HG02759 (cell line): Measurements from ENCODE around the gene FCN3.
A peak's percentile ranks its signal among the peaks of the same experiment; 100 is the strongest.

ENCODE experiments used
- ATAC-seq: cut with Tn5 transposase; IDR thresholded peaks from one replicate; pipeline ENCODE4 v1.9.1; 2021; ENCODE audit warnings: mild to moderate bottlenecking, moderate library complexity; ENCODE audit not compliant: unreplicated experiment

Gene FCN3

DNA sequence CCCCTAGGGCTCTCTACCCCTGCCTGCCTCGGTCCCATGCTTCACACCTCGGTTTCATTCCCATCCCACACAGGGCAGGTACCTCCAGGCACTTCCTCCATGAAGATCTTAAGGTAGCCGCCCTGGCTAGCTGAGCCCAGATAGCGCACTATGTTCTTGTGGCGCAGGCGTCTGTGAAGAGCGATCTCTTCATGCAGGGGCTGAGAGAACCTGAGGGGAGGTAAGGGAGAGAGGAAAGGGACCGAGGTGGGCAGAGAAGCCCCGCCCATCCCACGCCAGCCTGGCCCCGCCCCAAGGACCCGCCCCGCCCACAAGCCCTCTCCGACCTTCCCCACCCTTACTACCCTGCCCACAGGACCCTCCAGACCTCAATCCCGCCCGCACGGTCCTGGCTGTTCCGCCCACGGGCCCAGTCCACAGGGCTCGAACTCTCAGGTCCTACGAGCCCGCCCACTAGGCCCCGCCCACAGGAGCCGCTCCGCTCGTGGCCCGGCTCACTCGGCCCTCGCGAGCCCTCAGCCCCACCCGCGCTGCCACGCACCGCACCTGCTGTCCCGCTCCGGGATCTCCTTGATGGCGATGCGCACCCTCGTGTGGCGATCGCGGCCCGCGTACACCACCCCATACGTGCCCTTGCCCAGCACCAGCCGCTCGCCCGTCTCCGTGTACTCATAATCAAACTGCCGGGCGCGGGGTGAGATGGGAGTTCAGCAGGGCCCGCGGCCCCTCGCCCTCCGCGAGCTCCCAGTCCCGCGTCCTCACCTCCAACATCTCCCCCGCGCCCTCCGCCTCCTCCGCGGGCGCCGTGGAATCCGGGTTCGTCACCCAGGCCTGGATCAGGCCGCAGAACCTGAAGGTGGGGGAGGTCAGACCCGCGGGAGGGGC, 14.2 kb downstream of the FCN3 start:
- ATAC-seq: no peak

DNA sequence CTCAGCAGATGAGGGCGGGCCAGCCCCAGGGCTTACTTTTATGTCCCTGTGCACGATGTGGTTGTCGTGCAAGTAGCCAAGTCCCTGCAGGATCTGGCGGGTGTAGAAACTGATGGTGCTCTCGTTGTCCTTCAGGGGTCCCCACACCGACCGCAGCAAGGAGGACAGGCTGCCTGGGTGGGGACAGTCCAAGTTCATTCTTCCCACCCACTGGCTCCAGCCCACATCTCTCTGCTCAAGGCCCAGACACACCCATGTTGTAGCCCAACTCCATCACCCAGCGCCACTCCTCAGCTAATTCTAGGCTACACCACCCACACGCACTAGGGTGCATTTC, 14.8 kb downstream of the FCN3 start:
- no peak for ATAC-seq

DNA sequence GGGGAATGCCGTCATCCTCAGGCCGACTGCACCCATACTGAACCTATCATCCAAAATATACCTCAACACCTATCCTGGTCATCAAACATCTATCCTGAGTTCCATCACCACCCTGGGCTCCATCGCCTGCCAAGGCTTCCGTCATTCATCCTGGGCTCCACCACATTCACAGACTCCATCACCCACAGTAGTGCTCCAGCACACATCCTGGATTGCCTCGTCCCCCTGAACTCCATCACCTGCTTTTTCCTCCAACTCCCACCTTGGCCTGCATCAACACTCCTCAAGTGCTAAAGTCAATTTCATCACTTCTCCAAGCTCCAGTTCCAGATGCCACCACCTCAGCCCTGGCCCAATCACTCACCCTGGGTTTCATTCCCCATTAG, 15.7 kb downstream of the FCN3 start:
- ATAC-seq: no peak

DNA sequence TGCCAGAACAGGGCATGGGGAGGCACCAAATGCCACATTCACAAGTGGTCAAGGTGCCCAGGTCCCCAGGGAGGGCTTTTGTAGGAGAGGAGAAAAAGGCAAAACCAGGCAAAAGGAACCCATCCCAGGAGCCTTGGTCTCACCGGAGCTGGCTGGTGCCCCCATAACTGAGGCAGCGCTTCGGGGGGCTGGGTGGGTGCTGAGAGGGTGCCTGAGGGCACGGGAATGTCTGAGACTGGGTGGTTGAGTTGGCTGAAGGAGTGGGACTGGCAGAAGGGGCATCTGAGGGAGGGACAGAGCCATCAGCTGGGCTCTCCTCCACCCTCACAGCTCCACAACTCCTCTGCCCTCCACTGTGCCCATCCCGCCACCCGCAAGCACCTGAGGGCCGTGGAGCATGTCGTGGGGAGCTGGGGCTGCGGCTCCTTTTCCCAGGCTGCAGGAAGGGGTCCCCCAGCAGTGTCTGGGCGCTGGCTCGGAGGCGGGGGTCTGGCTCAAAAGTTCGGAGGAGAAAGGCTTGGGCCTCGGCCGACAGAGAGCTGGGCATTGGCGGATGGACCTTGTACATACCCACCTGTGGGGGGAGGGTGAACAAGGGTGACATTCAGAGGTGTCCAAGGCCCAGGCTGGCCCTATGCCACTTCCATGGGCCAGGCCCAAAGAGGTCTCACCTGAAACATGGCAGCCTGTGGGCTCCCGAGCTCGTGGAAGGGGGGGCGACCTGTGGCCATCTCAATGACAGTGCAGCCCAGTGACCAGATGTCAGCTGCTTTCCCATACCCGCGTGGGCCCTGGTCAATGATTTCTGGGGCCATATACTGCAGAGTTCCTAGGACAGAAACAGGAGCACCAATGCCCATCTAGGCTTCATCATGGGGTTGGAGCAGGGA, 16.3 kb downstream of the FCN3 start:
- no peak for ATAC-seq

DNA sequence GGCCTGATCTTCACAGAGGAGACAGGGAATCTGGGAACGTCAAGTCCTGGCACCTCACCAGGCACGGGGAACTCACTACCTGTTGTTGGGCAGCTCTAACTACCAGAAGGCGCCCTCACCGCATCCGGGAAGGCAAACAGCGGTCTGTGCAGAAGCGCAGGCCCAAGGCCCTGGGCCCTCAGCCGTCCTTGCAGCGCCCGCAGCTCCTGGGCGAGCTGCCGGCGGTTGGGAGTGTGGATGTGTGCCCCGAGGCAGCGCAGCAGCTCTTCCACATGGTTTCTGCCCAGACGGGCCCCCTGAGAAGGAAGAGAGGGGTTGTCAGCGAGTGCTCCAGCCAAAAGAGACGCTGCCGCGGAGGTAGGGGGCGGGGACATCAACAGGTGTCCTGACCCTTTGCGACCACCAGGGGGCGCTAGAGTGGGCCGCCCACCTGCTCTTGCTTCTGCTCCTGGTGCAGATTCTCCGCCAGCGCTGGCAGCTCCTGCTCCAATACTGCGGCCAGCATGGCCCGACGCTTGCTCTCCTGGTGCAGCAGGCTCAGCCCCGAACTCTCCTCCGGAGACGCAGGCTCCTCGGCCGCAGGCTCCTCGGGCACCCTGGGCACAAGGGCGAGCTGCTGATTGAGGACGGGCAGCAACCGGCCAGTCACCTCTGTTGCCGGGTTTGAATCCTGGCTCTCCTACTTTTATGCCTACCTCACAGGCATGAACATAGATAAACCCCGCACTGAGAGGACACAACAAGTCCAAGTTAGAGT, 17.2 kb downstream of the FCN3 start:
- ATAC-seq: no peak

DNA sequence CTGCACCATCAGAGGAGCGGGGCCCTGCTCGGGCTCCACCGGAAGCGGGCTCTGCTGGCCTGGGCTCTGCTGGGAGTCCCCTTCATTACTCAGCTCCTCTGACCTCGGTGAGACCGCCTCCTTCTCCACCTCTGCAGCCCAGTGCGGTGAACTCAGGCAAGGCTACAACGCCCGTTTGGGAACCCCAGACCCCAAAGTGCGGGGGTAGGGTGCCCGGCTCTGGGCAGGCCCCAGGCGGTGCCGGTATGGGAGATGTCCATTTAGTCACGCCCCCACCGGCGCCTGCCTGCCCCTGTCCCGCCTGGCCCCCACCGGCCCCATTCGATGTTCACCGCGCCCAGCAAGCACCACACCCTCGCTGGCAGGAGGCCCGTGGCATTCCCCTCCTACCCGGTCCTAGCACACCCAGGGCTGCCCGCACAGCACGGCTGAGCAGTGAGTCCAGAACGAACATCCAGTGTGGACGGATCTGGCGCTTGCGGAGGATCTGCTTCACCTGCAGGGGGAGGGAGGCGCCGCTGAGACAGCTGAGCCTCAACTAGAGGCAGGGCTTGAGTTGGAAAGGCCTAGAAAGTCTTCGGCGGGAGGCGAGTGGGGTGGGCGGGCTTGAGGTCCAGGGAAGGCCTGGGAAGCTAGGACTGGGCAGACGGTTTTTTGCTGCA, 17.9 kb downstream of the FCN3 start:
- ATAC-seq: no peak

DNA sequence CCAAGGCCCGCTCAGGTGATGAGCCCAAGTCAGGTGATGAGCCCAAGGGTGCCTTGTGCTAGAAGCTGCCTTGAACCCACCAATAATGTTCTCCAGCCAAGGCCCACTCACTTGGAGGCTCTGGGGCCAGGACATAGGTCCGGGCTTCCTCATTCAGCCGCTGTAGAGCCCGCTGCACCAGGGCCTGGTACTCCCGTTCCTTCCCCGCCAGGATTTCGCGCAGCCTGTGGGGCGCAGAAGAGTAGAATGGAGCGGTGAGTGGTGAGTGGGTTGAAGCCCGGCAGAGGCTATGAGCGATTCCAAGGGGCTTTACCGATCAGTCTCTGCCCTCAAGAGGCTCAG, 18.4 kb downstream of the FCN3 start:
- ATAC-seq: no peak

DNA sequence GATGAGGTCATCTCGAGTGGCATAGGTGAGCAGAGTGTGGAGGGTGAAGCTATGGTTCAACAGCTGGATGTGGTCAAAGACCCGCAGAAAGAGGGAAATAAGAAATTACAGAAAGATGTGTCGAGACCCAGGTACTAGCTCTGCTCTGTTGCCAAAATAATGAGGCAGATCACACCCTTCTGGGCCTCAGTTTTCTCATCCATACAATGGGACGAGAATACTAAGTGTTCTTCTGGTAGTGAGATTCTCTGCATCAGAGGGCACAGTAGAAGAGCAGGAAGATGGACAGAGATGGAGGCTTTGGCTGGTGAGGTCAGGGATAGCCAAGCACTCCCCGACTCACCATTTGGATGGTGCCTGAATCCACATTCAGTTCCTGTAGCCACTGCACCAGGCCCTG, 18.9 kb downstream of the FCN3 start:
- ATAC-seq: no peak

DNA sequence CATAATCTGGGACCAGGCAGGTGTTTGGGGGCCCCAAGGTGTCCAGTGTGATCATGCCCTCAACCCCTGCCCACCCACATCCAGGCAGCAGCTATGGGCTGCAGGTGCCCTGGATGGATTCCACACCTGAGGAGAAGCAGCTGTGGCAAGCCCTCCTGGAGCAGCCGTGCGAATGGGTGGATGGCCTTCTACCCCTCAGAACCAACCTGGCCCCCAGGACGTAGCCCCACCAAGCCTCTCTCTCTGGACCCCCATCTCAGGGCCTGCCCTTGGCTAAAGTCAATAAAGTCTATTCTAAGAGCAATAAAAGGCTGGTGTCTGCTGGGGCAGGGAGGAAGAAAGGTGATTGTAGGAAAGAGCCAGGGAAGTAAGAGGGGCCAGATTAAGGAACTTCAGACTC, 21.0 kb downstream of the FCN3 start:
- no peak for ATAC-seq

DNA sequence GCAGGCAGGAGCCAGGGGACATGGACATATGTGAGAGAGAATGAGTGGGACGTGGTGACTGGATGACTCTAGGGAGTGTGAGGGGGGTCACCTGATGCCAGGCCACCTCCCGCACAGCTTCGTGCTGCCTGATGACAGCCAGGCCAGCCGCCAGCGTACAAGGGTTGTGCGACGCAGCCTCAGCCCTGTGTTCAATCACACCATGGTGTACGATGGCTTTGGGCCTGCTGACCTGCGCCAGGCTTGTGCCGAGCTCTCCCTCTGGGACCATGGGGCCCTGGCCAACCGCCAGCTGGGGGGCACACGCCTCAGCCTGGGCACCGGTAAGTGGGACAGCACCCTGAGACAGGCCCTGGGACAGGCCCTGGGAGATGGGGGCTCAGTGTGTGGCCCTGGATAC, 21.5 kb downstream of the FCN3 start:
- no peak for ATAC-seq

DNA sequence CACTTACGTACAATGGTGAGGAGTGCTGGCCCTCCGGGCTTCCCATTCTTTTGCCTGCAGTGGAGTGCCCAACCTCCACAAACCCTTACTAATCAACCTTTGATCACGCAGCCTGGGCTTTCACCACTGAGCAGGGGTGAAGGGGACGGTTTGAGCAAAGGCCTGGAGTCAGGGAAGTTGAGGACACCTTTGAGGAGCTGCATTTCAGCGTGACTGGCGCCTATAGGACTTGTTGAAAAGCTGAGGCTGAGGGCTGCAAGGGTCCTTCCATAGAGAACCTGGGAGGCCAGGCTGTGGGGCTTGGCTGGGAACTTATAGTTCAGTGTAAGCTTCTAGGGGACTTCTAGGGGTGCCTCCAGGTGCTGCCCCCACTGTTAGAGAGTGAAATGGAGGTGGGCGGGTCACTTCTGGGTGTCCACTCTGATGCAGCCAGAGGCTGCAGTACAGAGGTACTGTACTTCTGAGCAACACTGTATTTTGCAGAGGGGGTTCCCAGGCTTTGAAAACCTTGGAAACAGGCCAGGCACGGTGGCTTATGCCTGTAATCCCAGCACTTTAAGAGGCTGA, 23.0 kb downstream of the FCN3 start:
- ATAC-seq: no peak

DNA sequence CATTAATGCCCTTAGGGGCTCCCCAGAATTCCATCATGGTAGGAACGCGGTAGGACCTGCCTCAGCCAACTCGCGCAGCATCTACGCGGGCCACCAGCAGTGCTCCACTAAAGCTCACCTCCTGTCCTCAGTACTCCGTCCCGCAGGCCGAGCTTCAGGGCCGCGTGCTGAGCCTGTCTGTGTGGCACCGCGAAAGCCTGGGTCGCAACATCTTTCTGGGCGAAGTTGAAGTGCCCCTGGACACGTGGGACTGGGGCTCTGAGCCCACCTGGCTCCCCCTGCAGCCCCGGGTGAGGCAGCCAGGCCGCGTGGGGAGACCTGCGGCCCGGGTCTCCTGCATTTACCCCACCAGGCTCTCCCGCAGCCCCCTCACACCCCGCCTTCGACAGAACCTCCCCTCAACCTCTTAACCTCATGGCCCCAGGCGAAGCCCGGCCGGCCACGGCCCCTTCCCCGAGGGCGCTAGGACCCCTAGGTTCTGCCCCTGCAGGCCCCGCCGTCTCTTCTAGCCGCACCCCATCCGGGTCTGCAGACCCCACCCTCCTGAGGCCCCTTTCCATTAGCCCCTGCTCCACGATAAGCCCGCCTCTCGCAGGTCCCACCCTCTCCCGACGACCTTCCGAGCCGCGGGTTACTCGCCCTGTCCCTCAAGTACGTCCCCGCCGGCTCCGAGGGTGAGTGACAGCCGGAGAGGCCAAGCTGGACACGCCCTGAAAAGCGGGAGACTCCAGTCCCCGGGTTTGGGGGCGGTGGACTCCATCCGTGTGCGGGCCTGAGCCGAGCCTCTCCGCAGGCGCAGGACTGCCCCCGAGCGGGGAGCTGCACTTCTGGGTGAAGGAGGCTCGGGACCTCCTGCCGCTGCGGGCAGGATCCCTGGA, 23.7 kb downstream of the FCN3 start:
- ATAC-seq: no peak

DNA sequence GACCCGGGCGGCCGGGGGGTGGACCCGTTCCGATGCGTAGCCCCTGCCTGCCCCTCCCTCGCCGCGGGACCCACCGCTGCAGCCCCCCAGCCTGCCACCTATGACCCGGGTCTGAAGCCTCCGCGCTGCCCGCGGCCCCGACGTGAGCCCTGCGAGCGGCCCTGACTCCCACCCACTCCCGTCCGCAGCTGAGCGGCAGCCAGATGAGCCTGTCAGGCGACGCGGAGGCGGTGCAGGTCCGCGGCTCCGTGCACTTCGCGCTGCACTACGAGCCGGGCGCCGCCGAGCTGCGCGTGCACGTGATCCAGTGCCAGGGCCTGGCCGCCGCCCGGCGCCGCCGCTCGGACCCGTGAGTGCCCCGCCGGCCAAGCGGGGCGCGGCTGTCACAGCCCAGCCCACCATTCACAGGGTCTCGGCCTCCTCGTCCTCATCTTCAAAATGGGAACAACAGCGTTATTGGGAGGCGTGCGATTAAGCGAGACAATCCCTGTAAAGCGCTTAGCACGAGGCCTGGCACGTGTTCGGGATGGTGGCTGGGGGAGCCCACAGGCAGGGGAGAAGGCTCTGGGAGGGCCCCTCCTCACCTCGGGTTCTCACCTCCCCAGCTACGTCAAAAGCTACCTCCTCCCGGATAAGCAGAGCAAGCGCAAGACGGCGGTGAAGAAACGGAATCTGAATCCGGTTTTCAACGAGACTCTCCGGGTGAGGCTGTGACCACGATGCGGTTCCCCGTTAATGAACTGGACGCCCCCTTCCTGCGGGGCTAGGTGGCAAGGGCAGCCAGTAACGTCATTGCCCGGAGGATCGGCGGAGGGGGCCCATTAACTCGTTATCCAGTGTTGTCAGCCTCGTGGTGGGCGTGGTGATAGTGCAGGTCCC, 24.6 kb downstream of the FCN3 start:
- ATAC-seq: peak; percentile 23

DNA sequence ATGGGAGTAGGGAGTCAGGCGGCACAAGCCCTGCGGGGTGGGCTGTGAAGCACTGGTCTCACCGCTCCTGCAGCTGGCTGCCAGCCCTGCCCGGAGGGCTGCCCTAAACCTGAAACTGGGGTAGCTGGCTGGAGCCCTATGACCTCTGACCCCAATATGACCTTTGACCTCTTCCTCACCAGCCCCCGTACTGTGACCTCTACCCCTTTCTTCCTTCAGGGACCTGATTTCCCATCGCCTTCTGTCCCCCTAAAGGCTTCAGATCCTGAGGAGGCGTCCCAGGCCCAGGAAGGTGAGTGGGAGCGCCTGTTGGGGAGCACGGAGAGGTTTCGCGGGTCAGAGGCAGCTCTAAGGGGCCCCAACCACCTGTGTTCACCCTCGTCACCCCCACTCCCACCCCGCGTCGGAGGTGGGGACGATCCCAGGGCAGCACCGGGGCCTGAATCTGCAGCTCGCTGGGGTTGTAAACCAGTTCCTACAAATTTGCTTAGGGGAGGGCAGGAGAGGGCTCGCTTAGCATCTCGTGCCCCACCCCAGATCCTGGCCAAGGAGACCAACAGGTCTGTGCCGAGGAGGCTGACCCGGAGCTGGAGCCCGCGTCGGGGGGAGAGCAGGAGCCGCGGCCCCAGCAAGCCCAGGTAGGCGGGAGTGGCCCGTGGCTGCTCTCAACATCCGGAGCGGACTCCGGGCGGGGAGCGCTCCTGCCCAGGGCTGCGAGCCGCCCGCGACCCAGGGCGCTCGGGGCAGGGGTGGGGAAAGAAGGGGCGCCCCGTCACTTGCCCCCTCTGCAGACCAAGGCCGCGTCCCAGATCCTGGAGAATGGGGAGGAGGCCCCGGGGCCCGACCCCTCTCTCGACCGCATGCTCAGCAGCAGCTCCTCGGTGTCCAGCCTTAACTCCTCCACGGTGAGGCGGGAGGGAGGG, 25.5 kb downstream of the FCN3 start:
- ATAC-seq: peak; percentile 43

DNA sequence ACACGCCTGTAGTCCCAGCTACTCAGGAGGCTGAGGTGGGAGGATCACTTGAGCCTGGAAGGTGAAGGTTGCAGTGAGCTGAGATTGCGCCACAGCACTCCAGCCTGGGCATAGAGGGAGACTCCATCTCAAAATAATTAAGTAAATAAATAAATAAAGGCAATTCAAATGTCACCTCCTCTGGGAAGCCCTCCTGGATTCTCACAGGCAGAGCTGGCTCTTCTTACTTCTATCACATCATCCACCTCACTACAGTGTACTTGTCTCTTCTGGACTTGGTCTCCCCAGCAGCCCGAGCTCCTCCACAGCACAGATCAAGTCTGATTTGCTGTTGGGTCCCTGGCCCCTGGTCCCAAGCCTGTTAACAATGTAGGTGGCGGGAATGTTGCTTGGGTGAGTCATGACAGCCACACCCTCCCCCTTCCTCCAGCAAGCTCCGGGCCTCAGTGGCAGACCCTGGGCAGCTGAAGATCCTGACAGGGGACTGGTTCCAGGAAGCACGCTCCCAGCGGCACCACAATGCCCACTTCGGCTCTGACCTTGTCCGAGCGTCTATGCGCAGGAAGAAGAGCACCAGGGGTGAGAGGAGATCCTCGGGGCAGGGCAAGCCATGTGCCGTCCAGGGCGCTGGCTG, 27.5 kb downstream of the FCN3 start:
- ATAC-seq: no peak

DNA sequence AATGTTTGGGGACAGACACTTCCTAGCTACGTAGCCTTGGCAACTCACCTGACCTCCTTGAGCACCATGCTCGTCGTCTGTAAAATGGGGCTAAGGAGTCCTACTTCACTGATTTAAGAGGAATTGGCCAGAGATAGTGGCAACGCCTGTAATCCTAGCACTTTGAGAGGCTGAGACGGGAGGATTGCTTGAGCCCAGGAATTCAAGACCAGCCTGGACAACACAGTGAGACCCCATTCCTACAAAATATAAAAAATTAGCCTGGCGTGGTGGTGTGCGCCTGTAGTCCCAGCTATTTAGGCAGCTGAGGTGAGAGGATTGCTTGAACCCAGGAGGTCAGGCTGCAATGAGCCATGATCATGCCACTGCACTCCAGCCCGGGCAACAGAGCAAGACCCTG, 28.3 kb downstream of the FCN3 start:
- ATAC-seq: no peak

DNA sequence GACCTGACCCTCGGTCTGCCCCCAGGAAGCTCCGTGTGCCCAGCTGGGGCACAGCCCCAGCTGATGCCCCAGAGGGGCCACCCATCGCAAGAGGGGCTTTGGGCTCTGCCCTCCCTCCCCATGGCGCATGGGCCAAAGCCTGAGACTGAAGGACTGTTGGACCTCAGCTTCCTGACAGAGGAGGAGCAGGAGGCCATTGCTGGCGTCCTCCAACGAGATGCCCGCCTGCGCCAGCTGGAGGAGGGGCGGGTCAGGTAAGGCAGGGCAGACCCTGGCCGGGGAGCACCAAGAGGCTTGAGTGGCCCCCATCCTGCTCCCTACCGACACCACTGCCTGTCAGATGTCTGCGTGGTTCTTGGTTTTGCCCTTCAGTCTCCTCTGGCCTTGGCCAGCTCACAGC, 29.4 kb downstream of the FCN3 start:
- no peak for ATAC-seq
